GM18502 (cell line): ENCODE results near the gene KCNG2.
"Not testable (repeated sequence)": the region's sequence is repeated elsewhere in the genome, so short reads cannot be mapped to it uniquely, and the experiment has no call there.

ENCODE experiments used
- ATAC-seq: cut with Tn5 transposase; IDR thresholded peaks from one replicate; pipeline ENCODE4 v1.9.1; 2021; ENCODE audit warnings: mild to moderate bottlenecking; ENCODE audit not compliant: unreplicated experiment, poor library complexity

KCNG2 gene, protein sequence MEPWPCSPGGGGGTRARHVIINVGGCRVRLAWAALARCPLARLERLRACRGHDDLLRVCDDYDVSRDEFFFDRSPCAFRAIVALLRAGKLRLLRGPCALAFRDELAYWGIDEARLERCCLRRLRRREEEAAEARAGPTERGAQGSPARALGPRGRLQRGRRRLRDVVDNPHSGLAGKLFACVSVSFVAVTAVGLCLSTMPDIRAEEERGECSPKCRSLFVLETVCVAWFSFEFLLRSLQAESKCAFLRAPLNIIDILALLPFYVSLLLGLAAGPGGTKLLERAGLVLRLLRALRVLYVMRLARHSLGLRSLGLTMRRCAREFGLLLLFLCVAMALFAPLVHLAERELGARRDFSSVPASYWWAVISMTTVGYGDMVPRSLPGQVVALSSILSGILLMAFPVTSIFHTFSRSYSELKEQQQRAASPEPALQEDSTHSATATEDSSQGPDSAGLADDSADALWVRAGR

GRCh38 chr18:79797518-79798345 is at the start of gene KCNG2:
Gene KCNG2 (plus strand): TSS chr18:79797938. CDS start chr18:79863668, 65,730 bp downstream.
- peak; percentile 64 for ATAC-seq

- no peak for ATAC-seq
These were observed 49.2 kb upstream of the KCNG2 start for GRCh38 chr18:79748321-79749180.

GRCh38 chr18:79749251-79750191 is 48.2 kb upstream of the KCNG2 start:
- no peak for ATAC-seq

GRCh38 chr18:79750980-79751571 is 46.7 kb upstream of the KCNG2 start:
- no peak for ATAC-seq

DNA sequence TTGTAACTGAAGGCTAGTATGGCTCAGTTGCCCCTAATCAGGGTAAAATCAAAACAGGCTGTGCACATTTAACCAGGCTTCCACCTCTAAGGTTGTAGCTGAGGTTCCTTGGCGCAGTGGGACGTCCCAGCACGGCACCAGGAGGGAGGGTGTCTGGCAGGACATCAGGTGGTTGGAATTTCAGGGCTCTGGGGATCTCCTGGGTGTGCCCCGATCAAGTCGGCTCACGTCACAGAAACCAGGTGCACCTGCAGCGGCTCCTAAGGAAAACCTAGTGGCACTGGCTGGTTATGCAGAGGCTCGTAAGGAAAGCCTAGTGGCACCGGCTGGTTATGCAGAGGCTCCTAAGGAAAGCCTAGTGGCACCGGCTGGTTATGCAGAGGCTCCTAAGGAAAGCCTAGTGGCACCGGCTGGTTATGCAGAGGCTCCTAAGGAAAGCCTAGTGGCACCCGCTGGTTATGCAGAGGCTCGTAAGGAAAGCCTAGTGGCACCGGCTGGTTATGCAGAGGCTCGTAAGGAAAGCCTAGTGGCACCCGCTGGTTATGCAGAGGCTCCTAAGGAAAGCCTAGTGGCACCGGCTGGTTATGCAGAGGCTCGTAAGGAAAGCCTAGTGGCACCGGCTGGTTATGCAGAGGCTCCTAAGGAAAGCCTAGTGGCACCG is 45.7 kb upstream of the KCNG2 start:
- ATAC-seq: not testable (repeated sequence)

DNA sequence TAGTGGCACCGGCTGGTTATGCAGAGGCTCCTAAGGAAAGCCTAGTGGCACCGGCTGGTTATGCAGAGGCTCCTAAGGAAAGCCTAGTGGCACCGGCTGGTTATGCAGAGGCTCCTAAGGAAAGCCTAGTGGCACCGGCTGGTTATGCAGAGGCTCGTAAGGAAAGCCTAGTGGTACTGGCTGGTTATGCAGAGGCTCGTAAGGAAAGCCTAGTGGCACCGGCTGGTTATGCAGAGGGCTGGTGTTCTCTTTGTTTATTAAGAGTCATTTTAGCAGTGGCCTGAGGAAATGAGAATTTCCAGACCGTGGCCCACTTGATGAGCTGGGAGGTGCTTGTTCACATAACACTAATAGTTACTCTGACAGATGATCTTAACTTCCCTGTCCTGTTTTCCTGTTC is 44.8 kb upstream of the KCNG2 start:
- ATAC-seq: not testable (repeated sequence)

DNA sequence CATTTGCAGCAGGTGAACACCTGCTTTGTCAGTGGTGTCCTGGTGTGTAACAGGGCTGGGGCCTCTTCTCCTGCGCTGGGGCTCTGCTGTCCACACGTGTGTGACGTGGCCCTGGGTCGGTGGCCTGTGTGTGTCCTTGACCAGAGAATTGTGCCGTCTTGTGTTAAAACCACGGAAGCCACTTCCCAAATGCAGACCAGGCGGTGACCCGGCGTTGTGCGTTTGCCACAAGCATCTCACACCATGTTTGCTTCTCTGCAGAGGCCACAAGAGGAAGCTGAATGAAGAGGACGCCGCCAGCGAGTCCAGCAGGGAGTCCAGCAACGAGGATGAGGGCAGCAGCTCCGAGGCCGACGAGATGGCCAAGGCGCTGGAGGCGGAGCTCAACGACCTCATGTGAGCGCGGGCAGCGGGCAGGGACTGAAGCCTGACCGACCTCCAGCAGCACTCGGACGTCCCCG is 44.3 kb upstream of the KCNG2 start:
- no peak for ATAC-seq

GRCh38 chr18:79754022-79754761 is 43.5 kb upstream of the KCNG2 start:
- ATAC-seq: no peak

GRCh38 chr18:79754831-79755351 is 42.8 kb upstream of the KCNG2 start:
- ATAC-seq: no peak

GRCh38 chr18:79755496-79756142 is 42.1 kb upstream of the KCNG2 start:
- ATAC-seq: no peak

DNA sequence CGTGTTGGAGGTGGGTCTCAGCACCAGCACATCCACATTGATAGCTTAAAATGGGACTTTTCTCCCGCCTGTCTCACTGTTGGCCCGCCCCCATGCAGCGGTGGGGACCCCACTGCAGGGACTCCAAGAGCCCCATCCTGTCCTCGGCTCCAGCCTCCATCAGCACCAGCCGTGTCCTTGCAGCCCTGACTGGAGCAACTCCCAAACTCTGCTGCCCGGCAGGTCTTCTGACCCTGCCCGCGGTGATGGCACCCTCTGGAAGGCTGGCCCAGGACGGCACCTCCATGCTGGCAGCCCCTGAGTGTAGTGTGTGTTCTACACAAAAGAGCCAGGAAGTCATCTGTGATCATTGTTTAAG is 41.6 kb upstream of the KCNG2 start:
- no peak for ATAC-seq

DNA sequence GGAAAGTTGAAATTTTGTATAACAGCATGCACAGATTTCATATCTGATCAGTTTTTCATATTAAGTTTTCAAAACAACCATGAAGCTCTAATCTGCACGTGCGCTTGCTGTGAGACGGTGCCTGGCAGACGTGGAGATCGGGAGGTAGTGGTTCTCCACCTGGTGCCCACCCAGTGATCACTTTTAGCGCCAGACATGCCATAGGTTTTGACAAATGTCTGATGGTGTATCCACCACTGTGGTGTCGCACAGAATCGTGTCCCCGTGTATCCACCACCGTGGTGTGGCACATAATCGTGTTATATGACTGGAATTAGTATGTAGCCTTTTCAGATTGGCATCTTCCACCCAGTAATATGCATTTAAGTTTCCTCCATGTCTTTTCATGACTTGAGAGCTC is 40.9 kb upstream of the KCNG2 start:
- no peak for ATAC-seq

DNA sequence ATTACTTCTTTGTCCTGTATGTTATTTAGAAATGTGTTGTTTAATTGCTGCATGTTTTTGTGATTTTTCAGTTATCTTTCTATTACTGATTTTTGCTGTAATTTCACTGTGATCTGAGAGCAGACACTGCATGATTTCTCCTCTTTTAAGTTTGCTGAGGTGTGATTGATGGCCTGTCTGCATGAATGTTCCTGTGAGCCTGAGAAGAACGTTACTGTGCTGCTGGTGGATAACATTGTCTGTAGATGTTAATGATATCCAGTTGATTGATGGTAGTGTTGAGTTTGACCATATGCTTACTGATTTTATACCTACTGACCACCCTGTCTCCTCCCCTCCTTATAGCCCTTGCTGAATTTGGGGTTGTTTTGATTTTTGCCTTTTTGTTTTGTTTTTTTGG is 37.4 kb upstream of the KCNG2 start:
- no peak for ATAC-seq

GRCh38 chr18:79760881-79761280 is 36.9 kb upstream of the KCNG2 start:
- no peak for ATAC-seq

DNA sequence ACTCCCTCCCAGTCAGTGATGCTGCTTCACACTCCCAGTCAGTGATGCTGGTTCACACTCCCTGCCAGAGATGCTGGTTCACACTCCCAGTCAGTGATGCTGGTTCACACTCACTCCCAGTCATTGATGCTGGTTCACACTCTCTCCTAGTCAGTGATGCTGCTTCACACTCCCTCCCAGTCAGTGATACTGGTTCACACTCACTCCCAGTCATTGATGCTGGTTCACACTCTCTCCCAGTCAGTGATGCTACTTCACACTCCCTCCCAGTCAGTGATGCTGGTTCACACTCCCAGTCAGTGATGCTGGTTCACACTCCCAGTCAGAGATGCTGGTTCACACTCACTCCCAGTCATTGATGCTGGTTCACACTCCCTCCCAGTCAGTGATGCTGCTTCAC is 34.3 kb upstream of the KCNG2 start:
- ATAC-seq: no peak

DNA sequence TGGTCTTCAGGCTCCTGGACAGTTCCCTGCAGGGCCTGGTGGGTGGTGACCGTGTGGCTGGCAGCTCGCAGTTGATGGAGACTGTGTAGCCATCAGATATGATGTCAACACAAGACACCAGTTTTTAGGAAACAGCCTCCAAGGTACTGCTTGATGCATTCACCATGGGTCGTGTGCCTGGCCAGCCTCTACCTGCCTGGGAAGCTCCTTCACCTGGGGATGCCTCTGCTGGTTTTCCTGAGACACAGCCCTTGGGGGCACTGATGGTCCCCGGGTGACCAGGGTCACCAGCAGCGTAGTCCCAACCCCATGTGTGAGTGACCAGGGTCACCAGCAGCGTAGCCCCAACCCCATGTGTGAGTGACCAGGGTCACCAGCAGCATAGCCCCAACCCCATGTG is 33.6 kb upstream of the KCNG2 start:
- ATAC-seq: no peak
